ENCODE results near the gene SYF2. TPM values are rescaled to one million over a fixed set of nuclear protein-coding genes. Genes with fewer than 3 reads are reported as not detected.
"Not testable (repeated sequence)": the region's sequence is repeated elsewhere in the genome, so short reads cannot be mapped to it uniquely, and the experiment has no call there.

SYF2 gene
- total RNA-seq, 1 donor from 2014 or later: 43.7 TPM

GRCh38 chr1:25243907-25244306, 11.6 kb upstream of the SYF2 start:
- TF ChIP-seq CTCF (IDR thresholded peaks at IDR 0.05; ENCODE audit: insufficient read depth, low read length, severe bottlenecking): no peak
- FAIRE-seq (no peak), DNase-seq (ENCODE audit: low read depth) (no peak)
- H3K4me3 ChIP-seq (ENCODE audit: low read depth, low read length): no peak overlapping the region
- H3K36me3 ChIP-seq (ENCODE audit: control insufficient read depth, insufficient read depth, low read length): peaks cover 18% of the 10 kb centered on the region
- H3K27me3 ChIP-seq (ENCODE audit: control insufficient read depth, insufficient read depth, low read length): no peaks in the 10 kb centered on the region

- DNase-seq (ENCODE audit: low read depth) (peak; percentile 91), FAIRE-seq (peak; percentile 18)
- no peaks in the 10 kb centered on the region for H3K27me3 ChIP-seq (ENCODE audit: control insufficient read depth, insufficient read depth, low read length)
- peak overlapping the region; percentile 40 for H3K4me3 ChIP-seq (ENCODE audit: low read depth, low read length)
- peaks cover 12% of the 10 kb centered on the region for H3K36me3 ChIP-seq (ENCODE audit: control insufficient read depth, insufficient read depth, low read length)
- TF ChIP-seq CTCF (IDR thresholded peaks at IDR 0.05; ENCODE audit: insufficient read depth, low read length, severe bottlenecking): peak; percentile 85
Measured at GRCh38 chr1:25239681-25240541, 7.6 kb upstream of the SYF2 start.

- no peak for FAIRE-seq
- H3K36me3 ChIP-seq (ENCODE audit: control insufficient read depth, insufficient read depth, low read length): peaks cover 3% of the 10 kb centered on the region
- DNase-seq (ENCODE audit: low read depth): no peak
- TF ChIP-seq CTCF (IDR thresholded peaks at IDR 0.05; ENCODE audit: insufficient read depth, low read length, severe bottlenecking): no peak
- no peak overlapping the region for H3K4me3 ChIP-seq (ENCODE audit: low read depth, low read length)
- H3K27me3 ChIP-seq (ENCODE audit: control insufficient read depth, insufficient read depth, low read length): no peaks in the 10 kb centered on the region
Measured at GRCh38 chr1:25238046-25238445, 5.7 kb upstream of the SYF2 start.

DNA sequence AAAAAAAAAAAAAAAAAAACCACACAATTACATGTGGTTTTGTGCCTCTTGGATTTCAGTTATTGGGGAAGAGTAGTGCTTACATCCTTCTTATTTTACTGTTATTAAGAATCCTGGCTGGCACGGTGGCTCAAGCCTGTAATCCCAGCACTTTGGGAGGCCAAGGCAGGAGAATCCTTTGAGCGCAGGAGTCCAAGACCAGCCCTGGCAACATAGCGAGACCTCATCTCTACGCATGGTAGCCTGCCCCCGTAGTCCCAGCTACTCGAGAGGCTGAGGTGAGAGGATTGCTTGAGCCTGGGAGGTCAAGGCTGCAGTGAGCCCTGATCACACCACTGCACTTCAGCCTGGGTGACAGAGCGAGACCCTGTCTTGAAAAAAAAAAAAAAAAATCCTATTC, 4.0 kb upstream of the SYF2 start:
- not testable (repeated sequence) for H3K36me3 ChIP-seq (ENCODE audit: control insufficient read depth, insufficient read depth, low read length); H3K27me3 ChIP-seq (ENCODE audit: control insufficient read depth, insufficient read depth, low read length); DNase-seq (ENCODE audit: low read depth); H3K4me3 ChIP-seq (ENCODE audit: low read depth, low read length); FAIRE-seq

DNA sequence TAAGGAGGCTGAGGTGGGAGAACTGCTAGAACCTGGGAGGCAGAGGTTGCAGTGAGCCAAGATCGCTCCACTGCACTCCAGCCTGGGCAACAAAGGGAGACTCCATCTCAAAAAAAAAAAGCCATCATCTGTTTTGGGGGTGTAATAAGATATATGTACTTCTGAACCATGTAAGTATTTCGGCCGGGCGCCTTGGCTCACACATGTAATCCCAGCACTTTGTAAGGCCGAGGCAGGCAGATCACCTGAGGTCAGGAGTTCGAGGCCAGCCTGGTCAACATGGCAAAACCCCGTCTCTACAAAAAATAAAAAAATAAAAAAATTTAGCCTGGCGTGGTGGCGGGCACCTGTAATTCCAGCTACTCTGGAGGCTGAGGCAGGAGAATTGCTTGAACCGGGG, 3.1 kb upstream of the SYF2 start:
- H3K4me3 ChIP-seq (ENCODE audit: low read depth, low read length); H3K27me3 ChIP-seq (ENCODE audit: control insufficient read depth, insufficient read depth, low read length); DNase-seq (ENCODE audit: low read depth); FAIRE-seq; H3K36me3 ChIP-seq (ENCODE audit: control insufficient read depth, insufficient read depth, low read length): not testable (repeated sequence)

- no peaks in the 10 kb centered on the region for H3K27me3 ChIP-seq (ENCODE audit: control insufficient read depth, insufficient read depth, low read length)
- FAIRE-seq (no peak), DNase-seq (ENCODE audit: low read depth) (peak; percentile 86)
Measured at GRCh38 chr1:25232866-25233784, 823 bp upstream of the SYF2 start.

More at GRCh38 chr1:25232866-25233784, 823 bp upstream of the SYF2 start:
- TF ChIP-seq CTCF (IDR thresholded peaks at IDR 0.05; ENCODE audit: insufficient read depth, low read length, severe bottlenecking): no peak
- Histone ChIP-seq H3K36me3 (ENCODE audit: control insufficient read depth, insufficient read depth, low read length) (peaks cover 3% of the 10 kb centered on the region), H3K4me3 (ENCODE audit: low read depth, low read length) (peak overlapping the region; percentile 68)
